H1 (cell line): ENCODE data around the gene RPL36A. TPM values are rescaled to one million over a fixed set of nuclear protein-coding genes. Genes with fewer than 3 reads are reported as not detected.

ENCODE experiments used
- CHD2 ChIP-seq: IDR thresholded peaks from 2 replicates; pipeline ENCODE4 v1.6.1; 2012; ENCODE audit warnings: low read length, improper control_type of control experiment
- CTBP2 ChIP-seq: IDR thresholded peaks from 2 replicates; pipeline ENCODE4 v1.7.0; 2011; ENCODE audit warnings: borderline replicate concordance, mild to moderate bottlenecking, moderate library complexity, mixed read lengths, low read length; ENCODE audit not compliant: insufficient read depth, insufficient read length
- GTF2F1 ChIP-seq: IDR thresholded peaks from 2 replicates; pipeline ENCODE4 v1.6.1; 2012; ENCODE audit warnings: low read depth, low read length, improper control_type of control experiment, borderline replicate concordance
- MAFK ChIP-seq: IDR thresholded peaks from 2 replicates; pipeline ENCODE4 v1.6.1; 2012; ENCODE audit warnings: low read depth, mild to moderate bottlenecking, improper control_type of control experiment, low read length
- RAD21 ChIP-seq, 2 experiments: IDR thresholded peaks in 1 of 2; conservative IDR thresholded peaks in 1 of 2; 2 replicates each; pipeline ENCODE4 v1.6.1; 2011; ENCODE audit warnings: low read depth in 2 of 2, low read length in 2 of 2, improper control_type of control experiment in 1 of 2, inconsistent platforms in 1 of 2, mild to moderate bottlenecking in 1 of 2, moderate library complexity in 1 of 2
- RXRA ChIP-seq: IDR thresholded peaks from 2 replicates; pipeline ENCODE4 v1.6.1; 2011; ENCODE audit warnings: low read depth, mild to moderate bottlenecking, low read length, moderate library complexity; ENCODE audit not compliant: insufficient read depth
- SP4 ChIP-seq: IDR thresholded peaks from 2 replicates; pipeline ENCODE4 v1.6.1; 2012; ENCODE audit warnings: low read length, inconsistent platforms
- ZNF274 ChIP-seq: IDR thresholded peaks from 2 replicates; pipeline ENCODE4 v1.7.0; 2012; ENCODE audit warnings: low read length, borderline replicate concordance; ENCODE audit errors: extremely low read depth
- polyA plus RNA-seq, 7 experiments: library from polyadenylated mRNA; depleted of rRNA in 3 of 7; stranded (reverse) in 5 of 7; unstranded in 2 of 7; fragments of >200 nt in 5 of 7; fragments of 200-250 nt in 2 of 7; gene quantifications; 1 replicate in 5 of 7; 2 replicates in 1 of 7; 4 replicates in 1 of 7; pipeline versions ENCODE4 v1.2.1 to v1.2.3, GENCODE V29; 2011 to 2013; ENCODE audit warnings: missing spikeins in 2 of 7, mixed read lengths in 2 of 7
- total RNA-seq: library from RNA; stranded (reverse); fragmentation: NEBNext Ultra II Directional; extraction: Animal tissue kit (Norgen Biotek cat#: 25700); gene quantifications from 2 replicates; pipeline ENCODE4 v1.2.1, GENCODE V29; 2021
- TF ChIP-seq, protein P1 (sequence below): IDR thresholded peaks from 2 replicates; pipeline ENCODE4 v1.6.1; 2011; ENCODE audit warnings: low read depth, mild to moderate bottlenecking, low read length; ENCODE audit not compliant: insufficient read depth
- TF ChIP-seq, protein P2 (sequence below): IDR thresholded peaks from 2 replicates; pipeline ENCODE4 v1.6.1; 2012; ENCODE audit warnings: low read length, inconsistent platforms
- TF ChIP-seq, protein P3 (sequence below): IDR thresholded peaks from 2 replicates; pipeline ENCODE4 v1.6.1; 2011; ENCODE audit warnings: low read length, improper control_type of control experiment

Gene RPL36A
- total and polyA plus RNA-seq, 2 of the 8 experiments (the other 6 are each of a cell fraction or from before 2014, with no cell fraction given): 271 to 1,587 TPM

DNA sequence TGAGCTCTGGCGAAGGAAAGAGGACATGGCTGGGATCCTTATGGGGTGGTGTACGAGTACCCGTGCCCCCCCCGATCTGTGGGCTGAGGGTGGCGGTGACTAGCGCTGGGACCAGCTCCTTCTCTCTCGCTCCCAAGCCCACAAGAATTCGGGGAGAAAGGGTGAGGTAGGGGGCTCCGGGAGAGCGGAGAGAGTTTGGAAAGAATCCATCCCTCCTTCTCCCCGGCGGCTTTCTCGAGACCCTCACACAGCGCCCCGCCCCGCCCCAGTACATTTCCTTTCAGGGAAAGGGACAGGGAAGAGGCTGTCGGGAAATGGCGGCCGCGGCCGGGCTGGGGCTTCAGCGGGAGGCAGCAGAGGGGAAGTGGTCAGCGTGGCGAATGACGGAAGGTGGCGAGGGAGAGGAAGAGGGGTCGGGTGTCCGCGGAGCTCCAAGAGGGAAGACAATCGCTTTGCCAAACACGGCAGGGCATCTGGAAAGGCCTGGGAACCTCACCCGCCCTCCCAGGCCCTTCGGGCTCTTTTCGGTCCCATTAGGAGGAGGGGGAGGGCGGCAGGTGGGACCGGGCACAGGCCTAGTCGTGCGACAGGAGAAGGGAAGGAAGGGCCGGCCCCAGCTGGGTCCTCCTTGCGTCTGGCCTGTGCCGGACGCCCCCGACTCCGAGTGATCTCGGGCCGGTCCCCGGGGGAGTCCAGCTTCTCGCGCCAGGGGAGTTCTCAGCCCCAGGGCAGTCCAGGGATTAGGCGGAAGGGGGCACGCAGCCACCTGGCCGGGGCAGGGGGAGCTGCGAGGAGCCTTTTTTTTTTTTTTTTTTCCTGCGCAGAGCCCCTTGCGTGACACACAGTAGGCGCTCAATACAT is 27.4 kb downstream of the RPL36A start (continued):
- TF ChIP-seq, protein P1, sequence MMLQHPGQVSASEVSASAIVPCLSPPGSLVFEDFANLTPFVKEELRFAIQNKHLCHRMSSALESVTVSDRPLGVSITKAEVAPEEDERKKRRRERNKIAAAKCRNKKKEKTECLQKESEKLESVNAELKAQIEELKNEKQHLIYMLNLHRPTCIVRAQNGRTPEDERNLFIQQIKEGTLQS: no peak
- TF ChIP-seq SP4 (no peak), CTBP2 (no peak), RAD21 (IDR thresholded peaks at IDR 0.05 in 1 of 2, conservative IDR thresholded peaks at IDR 0.05 in 1 of 2; ENCODE audit: low read depth in 2 of 2, low read length in 2 of 2) (no peak), CHD2 (no peak), RXRA (no peak), ZNF274 (no peak), MAFK (no peak), GTF2F1 (no peak)
- TF ChIP-seq, protein P2, sequence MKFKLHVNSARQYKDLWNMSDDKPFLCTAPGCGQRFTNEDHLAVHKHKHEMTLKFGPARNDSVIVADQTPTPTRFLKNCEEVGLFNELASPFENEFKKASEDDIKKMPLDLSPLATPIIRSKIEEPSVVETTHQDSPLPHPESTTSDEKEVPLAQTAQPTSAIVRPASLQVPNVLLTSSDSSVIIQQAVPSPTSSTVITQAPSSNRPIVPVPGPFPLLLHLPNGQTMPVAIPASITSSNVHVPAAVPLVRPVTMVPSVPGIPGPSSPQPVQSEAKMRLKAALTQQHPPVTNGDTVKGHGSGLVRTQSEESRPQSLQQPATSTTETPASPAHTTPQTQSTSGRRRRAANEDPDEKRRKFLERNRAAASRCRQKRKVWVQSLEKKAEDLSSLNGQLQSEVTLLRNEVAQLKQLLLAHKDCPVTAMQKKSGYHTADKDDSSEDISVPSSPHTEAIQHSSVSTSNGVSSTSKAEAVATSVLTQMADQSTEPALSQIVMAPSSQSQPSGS: no peak
- TF ChIP-seq, protein P3, sequence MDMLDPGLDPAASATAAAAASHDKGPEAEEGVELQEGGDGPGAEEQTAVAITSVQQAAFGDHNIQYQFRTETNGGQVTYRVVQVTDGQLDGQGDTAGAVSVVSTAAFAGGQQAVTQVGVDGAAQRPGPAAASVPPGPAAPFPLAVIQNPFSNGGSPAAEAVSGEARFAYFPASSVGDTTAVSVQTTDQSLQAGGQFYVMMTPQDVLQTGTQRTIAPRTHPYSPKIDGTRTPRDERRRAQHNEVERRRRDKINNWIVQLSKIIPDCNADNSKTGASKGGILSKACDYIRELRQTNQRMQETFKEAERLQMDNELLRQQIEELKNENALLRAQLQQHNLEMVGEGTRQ: no peak
